ENCODE measurements around the gene POLR2L.

The POLR2L gene

DNA sequence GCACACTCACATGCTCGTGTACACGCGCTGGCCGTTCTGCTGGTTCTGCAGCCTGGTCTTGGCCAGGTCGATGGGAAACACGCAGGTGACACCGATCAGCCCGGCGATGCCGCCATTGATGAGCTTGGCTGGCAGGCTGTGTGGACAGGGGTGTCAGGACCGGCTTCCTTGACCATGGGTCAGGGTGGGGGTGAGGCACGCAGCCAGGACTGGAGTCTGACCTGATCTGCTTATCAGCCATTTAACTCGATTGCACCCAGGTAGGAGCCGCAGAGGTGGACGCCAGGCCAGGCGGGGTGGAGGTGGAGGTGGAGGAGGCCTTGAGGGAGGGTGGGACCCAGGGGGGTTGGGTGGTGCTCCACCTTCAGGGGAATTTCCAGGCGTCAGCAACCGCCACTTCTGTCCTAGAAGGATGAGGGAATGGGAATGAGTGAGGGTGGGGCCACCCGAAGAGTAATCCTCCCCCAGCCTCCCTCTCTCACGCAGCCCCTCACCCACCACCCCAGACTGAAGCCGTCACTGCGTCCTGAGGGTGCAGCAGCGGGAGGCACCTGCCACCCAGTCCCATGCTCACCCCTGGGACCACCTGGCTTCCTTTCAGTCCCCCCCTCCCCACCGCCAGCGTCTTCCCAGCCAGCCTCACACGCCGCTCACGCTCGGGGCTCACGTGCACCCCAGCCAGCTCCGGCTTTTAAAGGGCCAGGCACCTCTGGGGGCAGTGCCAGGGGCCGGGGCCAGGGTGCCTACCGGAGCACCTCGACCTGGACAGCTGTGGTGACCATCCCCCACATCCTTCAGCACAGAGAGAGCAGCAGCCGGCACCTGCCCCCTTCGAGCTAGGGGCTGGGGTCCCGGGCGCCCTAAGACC lies 47.3 kb downstream of the POLR2L start:
- no peak for DNase-seq (ENCODE audit: low read depth in 2 of 2)

DNA sequence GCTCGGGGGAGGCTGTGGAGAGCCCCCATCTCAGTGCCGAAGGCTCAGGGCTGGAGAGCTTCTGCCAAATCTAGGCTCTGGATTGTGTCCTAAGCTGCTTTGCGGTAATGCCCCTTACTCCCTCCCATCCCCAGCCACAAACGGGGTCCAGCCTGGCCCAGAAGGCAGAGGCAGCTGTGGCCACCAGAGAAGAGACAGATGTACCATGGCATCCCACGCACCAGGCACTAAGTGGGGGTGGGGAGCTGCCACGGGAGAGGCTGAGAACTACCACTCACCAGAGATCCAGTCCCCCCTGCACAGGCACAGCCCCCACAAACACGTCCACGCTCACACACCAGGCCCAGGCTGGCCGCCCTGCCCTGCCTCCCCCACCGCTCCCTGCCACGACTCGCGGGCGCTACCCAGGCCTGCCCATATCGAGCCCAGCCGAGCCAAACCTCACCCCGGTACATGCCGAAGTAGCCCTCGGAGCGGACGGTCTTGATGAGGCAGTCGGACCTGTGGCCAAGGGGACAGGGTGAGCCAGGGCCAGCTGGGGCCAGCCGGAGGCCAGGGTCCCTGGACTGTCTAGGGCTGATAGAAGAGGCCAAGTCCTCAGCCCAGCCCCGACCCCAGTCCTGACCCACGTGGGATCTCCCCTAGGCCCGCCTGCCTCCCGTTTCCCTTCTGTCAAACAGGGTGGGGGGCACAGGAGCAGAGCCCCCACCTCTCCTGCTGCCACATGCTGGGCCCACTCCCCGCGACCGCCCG lies 48.1 kb downstream of the POLR2L start:
- DNase-seq (ENCODE audit: low read depth in 2 of 2): no peak

DNA sequence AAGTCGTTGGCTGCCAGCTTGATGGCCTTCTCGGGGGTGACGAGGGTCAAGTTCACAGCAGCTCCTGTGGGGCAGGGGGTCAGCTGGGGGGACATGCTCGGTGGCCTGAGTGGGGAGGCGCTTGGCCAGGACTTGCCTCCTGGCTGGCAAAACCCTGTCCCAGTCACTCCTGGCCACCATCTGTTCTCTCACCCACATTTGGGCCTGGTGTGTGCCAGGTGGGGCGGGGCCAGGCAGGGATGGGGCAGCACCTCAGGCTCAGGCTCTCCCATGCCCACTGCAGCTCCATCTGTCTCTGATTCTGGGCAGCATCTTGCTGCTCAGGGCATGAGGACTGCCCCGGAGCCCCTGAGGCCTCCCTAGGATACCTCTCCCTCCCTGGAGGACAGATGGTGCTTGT lies 48.8 kb downstream of the POLR2L start:
- DNase-seq (ENCODE audit: low read depth in 2 of 2): no peak

DNA sequence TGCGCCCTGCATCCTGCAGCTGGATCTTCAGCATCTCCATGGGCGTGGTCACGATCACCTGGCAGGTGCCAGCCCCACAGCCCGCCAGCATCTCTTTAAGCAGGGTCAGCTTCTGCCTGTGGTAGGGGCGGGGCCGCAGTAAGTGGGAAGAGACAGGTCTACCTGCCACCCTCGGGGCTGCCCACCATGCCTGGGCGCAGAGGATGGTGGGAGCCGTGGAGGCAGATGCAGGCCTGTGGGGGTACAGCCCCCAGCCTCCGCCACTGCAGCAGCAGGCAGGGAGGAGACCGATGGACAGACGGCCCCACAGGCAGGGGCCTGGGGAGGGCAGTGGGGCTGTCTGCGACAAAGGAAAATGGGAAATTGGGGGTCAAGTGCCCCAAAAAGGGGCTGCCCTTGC lies 49.5 kb downstream of the POLR2L start:
- DNase-seq (ENCODE audit: low read depth in 2 of 2): no peak

DNA sequence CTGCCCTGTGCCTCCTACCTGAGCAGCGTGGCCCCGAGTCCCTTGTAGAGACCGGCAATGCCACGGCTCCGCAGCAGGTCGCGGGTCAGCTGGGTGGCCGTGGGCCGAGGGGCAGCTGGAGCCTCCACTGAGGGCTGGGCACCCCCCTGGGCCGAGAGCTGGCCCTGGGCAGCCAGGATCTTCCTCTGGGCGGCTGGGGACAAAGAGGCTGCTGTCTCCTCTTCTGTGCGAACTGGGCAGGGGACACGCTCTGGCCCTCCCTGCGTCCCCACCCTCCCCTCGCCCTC lies 49.9 kb downstream of the POLR2L start:
- no peak for DNase-seq (ENCODE audit: low read depth in 2 of 2)

DNA sequence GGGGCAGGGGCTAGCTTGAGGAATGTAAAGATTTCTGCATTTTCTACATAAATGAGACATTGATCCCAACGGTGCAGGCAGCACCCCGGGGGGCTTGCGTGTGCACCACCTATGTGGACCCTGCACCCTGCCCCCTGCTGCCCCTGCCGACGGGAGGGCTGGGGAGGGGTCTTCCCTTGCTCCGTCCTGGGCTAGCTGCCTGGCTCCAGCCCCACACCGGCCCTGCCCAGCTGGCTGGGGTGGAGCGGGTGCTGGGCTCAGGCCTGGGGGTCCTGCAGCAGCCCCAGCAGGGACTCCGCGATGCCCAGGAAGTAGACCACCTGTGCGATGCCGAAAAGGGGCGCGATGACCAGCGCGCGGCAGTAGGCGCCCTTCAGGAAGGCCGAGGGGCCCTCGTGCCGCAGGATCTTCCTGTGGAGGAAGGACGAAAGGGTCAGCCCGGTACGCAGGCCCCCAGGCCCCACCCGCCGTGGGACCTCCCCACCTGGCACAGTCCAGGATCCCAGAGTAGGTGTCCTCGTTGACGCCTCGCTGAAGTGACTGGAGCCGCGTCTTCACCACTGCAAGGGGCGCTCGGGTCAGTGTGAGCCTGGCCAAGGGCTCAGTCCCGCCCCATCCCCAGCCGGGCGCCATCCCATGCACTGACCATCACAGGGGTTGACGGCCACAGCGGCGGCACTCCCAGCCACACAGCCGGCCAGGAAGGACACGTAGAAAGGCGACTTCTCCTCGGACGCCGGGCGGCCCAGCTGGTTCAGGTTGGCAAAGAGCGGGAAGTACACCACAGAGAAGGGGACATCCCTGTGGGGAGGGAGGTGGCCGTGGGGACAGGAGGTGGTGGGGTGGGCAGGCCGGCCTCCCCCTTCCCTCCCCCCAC lies 50.4 kb downstream of the POLR2L start:
- no peak for DNase-seq (ENCODE audit: low read depth in 2 of 2)

DNA sequence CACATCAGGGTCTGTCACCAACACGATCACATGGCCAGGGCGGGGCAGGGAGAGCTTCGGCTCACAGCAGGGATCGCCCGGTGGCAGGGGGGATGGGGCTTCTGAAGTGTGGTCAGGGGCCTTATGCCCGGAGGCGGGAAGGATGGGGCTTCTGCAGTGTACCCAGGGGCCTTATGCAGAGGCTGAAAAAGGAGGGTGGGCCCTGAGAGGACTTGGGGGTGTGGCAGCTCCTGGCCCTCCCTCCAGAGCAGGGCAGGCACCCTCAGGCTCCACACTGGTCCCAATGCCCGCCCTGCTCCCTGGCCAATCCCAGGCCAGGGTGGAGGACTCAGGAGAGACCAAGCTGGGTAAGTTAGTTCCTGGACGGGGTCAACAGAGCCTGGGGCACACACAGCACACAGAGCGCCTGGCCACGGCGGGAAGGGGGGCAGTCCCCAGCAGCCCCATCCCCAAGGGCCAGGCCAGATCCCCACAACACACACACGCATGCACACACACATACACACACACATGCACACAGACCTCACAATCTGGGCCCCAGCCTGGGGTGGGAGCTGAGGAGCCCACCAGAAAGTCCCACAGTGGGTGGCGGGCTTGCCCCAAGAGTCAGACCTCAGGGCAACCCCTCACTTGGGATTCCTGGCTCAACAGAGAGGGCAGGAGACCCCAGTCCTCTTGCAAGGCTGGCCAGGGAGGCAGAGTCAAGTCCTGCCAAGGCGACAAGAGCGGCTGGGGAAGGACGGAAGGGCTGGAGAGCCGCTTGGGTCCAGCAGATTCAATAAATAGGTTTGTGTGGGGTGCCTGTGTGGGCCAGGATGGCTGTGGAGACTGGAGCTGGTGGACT lies 51.4 kb downstream of the POLR2L start:
- no peak for DNase-seq (ENCODE audit: low read depth in 2 of 2)

DNA sequence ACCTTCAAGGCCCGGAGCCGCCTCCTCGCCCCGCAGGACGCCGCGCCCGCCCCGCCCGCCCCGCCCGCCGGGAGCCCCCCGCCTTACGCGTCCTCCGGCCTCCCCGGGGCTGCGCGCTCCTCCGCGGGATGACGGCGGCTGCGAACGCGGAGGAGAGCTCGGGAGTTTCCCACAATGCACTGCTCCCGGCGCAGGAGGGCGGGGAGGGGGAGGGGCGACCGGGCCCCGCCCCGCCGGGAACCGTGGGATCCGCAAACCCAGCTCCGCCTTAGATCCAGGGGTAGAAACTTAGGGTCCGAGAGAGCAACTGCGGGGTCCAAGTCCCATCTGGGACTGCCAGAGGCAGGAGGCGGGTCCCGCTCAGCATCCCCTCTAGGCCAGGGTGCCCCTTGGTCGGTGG lies 52.4 kb downstream of the POLR2L start, which contains the start of gene CEND1:
CEND1 (minus strand) TSS at position 148 of the 400 bp plus-strand sequence. CDS start 1,514 bp downstream, outside the sequence.
- no peak for DNase-seq (ENCODE audit: low read depth in 2 of 2)
